Fibroblast of mammary gland (primary cell): Measurements from ENCODE around the gene FGD5.
"Not testable (repeated sequence)": the region's sequence is repeated elsewhere in the genome, so short reads cannot be mapped to it uniquely, and the experiment has no call there.

Experiments used
- DNase-seq: peaks from one replicate; pipeline ENCODE4 v3.0.0-alpha.2; 2010; ENCODE audit warnings: low read depth
- H3K4me3 ChIP-seq: 2 replicates; pipeline ENCODE4 v1.5.1; 2011; ENCODE audit warnings: low read depth, mild to moderate bottlenecking, low read length, moderate library complexity; ENCODE audit not compliant: control insufficient read depth
- CTCF ChIP-seq: conservative IDR thresholded peaks from 2 replicates; pipeline ENCODE4 v1.5.1; 2011; ENCODE audit warnings: low read depth, low read length, inconsistent platforms; ENCODE audit not compliant: control insufficient read depth, insufficient read depth

FGD5 gene

GRCh38 chr3:14805961-14806537 lies 12.7 kb upstream of the FGD5 start:
- TF ChIP-seq CTCF, result no peak
- no peak for DNase-seq
- H3K4me3 ChIP-seq, result no peak overlapping the region

GRCh38 chr3:14806641-14807263 lies 12.0 kb upstream of the FGD5 start:
- TF ChIP-seq CTCF, result no peak
- peak; percentile 37 for DNase-seq

GRCh38 chr3:14808025-14808424 lies 10.7 kb upstream of the FGD5 start:
- H3K4me3 ChIP-seq, result no peak overlapping the region
- no peak for DNase-seq
- TF ChIP-seq CTCF, result no peak

More at GRCh38 chr3:14806641-14807263, 12.0 kb upstream of the FGD5 start:
- no peak overlapping the region for H3K4me3 ChIP-seq

- no peak overlapping the region for H3K4me3 ChIP-seq
- no peak for TF ChIP-seq CTCF
- no peak for DNase-seq
These were observed 10.1 kb upstream of the FGD5 start for GRCh38 chr3:14808502-14809266.

- H3K4me3 ChIP-seq, DNase-seq: not testable (repeated sequence)
These were observed 9.2 kb upstream of the FGD5 start for GRCh38 chr3:14809611-14810010.

- no peak for TF ChIP-seq CTCF
- DNase-seq, result no peak
- no peak overlapping the region for H3K4me3 ChIP-seq
These were observed 8.5 kb upstream of the FGD5 start for GRCh38 chr3:14810070-14810791.
